GM12872 (cell line): ENCODE results near the gene ARL2BP.

Experiments
- TF ChIP-seq, protein P1 (sequence below): IDR thresholded peaks from 3 replicates; pipeline ENCODE4 v1.5.1; 2011; ENCODE audit warnings: low read depth, mild to moderate bottlenecking, low read length, moderate library complexity; ENCODE audit not compliant: insufficient read depth

ARL2BP gene

DNA sequence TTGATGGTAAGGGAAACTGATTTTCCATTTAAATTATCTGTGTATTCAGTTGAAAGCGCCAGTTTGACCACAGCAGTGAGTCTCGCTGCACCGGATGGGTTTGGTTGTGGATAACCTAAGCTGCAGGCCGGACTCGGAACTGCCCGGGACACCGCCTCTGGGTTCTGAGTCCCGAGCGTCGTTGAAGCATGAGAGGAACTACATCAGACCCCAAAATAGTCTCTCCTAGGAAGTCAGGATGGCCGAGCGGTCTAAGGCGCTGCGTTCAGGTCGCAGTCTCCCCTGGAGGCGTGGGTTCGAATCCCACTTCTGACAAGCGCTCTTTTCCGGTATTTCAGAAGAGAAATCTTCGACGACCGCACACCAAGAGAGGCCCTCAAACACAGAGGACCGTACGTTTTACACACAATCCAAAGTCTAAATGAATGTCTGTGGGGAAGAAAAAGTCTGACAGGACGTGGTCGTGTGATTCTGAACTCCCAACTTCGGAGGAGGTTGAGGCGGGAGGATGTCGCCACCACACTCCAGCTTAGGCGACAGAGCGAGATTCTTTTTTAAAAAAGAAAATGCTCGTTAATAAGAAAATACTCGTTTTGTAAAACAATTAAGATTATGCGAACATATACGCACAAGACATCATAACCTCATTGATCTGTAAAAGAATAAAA lies 54.8 kb downstream of the ARL2BP start:
- TF ChIP-seq, protein P1, sequence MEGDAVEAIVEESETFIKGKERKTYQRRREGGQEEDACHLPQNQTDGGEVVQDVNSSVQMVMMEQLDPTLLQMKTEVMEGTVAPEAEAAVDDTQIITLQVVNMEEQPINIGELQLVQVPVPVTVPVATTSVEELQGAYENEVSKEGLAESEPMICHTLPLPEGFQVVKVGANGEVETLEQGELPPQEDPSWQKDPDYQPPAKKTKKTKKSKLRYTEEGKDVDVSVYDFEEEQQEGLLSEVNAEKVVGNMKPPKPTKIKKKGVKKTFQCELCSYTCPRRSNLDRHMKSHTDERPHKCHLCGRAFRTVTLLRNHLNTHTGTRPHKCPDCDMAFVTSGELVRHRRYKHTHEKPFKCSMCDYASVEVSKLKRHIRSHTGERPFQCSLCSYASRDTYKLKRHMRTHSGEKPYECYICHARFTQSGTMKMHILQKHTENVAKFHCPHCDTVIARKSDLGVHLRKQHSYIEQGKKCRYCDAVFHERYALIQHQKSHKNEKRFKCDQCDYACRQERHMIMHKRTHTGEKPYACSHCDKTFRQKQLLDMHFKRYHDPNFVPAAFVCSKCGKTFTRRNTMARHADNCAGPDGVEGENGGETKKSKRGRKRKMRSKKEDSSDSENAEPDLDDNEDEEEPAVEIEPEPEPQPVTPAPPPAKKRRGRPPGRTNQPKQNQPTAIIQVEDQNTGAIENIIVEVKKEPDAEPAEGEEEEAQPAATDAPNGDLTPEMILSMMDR, result 0 out of 3 replicates have a peak, but pooled peaks have one; percentile 23

GRCh38 chr16:57300387-57301125 lies 55.5 kb downstream of the ARL2BP start:
- TF ChIP-seq, protein P1, result peak; percentile 99

DNA sequence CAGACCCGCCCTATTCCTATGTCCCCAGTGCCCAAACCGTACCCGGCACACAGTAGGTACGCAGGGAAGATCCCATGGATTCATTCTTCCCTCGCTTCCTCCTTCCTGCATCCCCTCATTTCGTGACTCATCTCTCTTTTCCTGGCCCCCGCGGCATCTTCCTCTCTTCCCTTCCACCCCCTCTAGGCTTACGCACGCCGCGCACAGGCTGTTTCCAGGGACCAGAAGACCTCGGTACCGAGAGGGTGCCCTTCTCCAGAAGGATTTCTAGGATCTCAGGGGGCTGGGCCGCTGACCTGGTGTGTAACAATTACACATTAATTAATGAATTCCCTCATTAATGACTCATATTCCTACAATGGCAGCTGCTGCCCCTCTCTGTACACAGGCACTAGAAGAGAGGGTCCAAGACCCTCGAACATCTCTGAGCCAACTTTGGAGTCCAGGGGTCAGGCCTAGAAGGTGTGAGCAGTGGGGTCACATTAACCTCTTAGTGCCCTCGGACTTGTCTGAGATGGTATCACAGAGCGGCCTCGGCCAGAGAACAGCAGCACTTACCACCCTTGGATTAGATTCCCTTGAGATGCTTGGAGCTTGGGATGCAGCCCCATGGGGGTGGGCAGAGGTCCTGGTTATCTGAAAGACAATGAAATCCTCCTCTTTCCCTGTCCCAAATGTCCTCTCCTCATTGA lies 56.2 kb downstream of the ARL2BP start:
- TF ChIP-seq, protein P1, result no peak
